Measurements from ENCODE around the gene TMTC1.

TMTC1 gene

GRCh38 chr12:29714966-29715365 lies 68.8 kb downstream of the TMTC1 start:
- no peak overlapping the region for H3K27ac ChIP-seq (ENCODE audit: low read depth, low read length)
- no peaks in the 10 kb centered on the region for H3K36me3 ChIP-seq (ENCODE audit: control insufficient read depth, insufficient read depth, low read length)
- H3K4me3 ChIP-seq (ENCODE audit: low read length), result no peak overlapping the region
- peaks cover 1% of the 10 kb centered on the region for H3K4me1 ChIP-seq (ENCODE audit: control insufficient read depth, insufficient read depth, low read length)
- no peaks in the 10 kb centered on the region for H3K27me3 ChIP-seq (ENCODE audit: control insufficient read depth, insufficient read depth, low read length)
- no peak overlapping the region for H3K9ac ChIP-seq (ENCODE audit: low read length)

GRCh38 chr12:29713729-29714128 lies 70.0 kb downstream of the TMTC1 start:
- Histone ChIP-seq H3K4me3 (ENCODE audit: low read length) (no peak overlapping the region), H3K4me1 (ENCODE audit: control insufficient read depth, insufficient read depth, low read length) (peaks cover 5% of the 10 kb centered on the region)

GRCh38 chr12:29711381-29711780 lies 72.4 kb downstream of the TMTC1 start:
- H3K27ac ChIP-seq (ENCODE audit: low read depth, low read length), result no peak overlapping the region
- H3K4me3 ChIP-seq (ENCODE audit: low read length), result no peak overlapping the region
- H3K36me3 ChIP-seq (ENCODE audit: control insufficient read depth, insufficient read depth, low read length), result no peaks in the 10 kb centered on the region
- no peaks in the 10 kb centered on the region for H3K27me3 ChIP-seq (ENCODE audit: control insufficient read depth, insufficient read depth, low read length)
- peaks cover 5% of the 10 kb centered on the region for H3K4me1 ChIP-seq (ENCODE audit: control insufficient read depth, insufficient read depth, low read length)
- no peak overlapping the region for H3K9ac ChIP-seq (ENCODE audit: low read length)

More at GRCh38 chr12:29713729-29714128, 70.0 kb downstream of the TMTC1 start:
- Histone ChIP-seq H3K9ac (ENCODE audit: low read length) (no peak overlapping the region), H3K27me3 (ENCODE audit: control insufficient read depth, insufficient read depth, low read length) (no peaks in the 10 kb centered on the region), H3K27ac (ENCODE audit: low read depth, low read length) (no peak overlapping the region), H3K36me3 (ENCODE audit: control insufficient read depth, insufficient read depth, low read length) (no peaks in the 10 kb centered on the region)

GRCh38 chr12:29710104-29710503 lies 73.6 kb downstream of the TMTC1 start:
- no peak overlapping the region for H3K4me3 ChIP-seq (ENCODE audit: low read length)

GRCh38 chr12:29709496-29710040 lies 74.2 kb downstream of the TMTC1 start:
- Histone ChIP-seq H3K27me3 (ENCODE audit: control insufficient read depth, insufficient read depth, low read length) (no peaks in the 10 kb centered on the region), H3K36me3 (ENCODE audit: control insufficient read depth, insufficient read depth, low read length) (no peaks in the 10 kb centered on the region), H3K9ac (ENCODE audit: low read length) (no peak overlapping the region), H3K27ac (ENCODE audit: low read depth, low read length) (no peak overlapping the region), H3K4me3 (ENCODE audit: low read length) (no peak overlapping the region), H3K4me1 (ENCODE audit: control insufficient read depth, insufficient read depth, low read length) (peaks cover 10% of the 10 kb centered on the region)

More at GRCh38 chr12:29710104-29710503, 73.6 kb downstream of the TMTC1 start:
- H3K9ac ChIP-seq (ENCODE audit: low read length), result no peak overlapping the region
- H3K4me1 ChIP-seq (ENCODE audit: control insufficient read depth, insufficient read depth, low read length), result peaks cover 10% of the 10 kb centered on the region
- H3K36me3 ChIP-seq (ENCODE audit: control insufficient read depth, insufficient read depth, low read length), result no peaks in the 10 kb centered on the region
- H3K27ac ChIP-seq (ENCODE audit: low read depth, low read length), result no peak overlapping the region
- no peaks in the 10 kb centered on the region for H3K27me3 ChIP-seq (ENCODE audit: control insufficient read depth, insufficient read depth, low read length)

GRCh38 chr12:29709054-29709453 lies 74.7 kb downstream of the TMTC1 start:
- Histone ChIP-seq H3K27ac (ENCODE audit: low read depth, low read length) (no peak overlapping the region), H3K9ac (ENCODE audit: low read length) (no peak overlapping the region), H3K27me3 (ENCODE audit: control insufficient read depth, insufficient read depth, low read length) (no peaks in the 10 kb centered on the region), H3K4me1 (ENCODE audit: control insufficient read depth, insufficient read depth, low read length) (peaks cover 10% of the 10 kb centered on the region), H3K4me3 (ENCODE audit: low read length) (no peak overlapping the region), H3K36me3 (ENCODE audit: control insufficient read depth, insufficient read depth, low read length) (no peaks in the 10 kb centered on the region)

- H3K4me3 ChIP-seq (ENCODE audit: low read length), result no peak overlapping the region
- peaks cover 10% of the 10 kb centered on the region for H3K4me1 ChIP-seq (ENCODE audit: control insufficient read depth, insufficient read depth, low read length)
- H3K27ac ChIP-seq (ENCODE audit: low read depth, low read length), result no peak overlapping the region
- H3K36me3 ChIP-seq (ENCODE audit: control insufficient read depth, insufficient read depth, low read length), result no peaks in the 10 kb centered on the region
- H3K27me3 ChIP-seq (ENCODE audit: control insufficient read depth, insufficient read depth, low read length), result no peaks in the 10 kb centered on the region
- no peak overlapping the region for H3K9ac ChIP-seq (ENCODE audit: low read length)
These were observed 75.9 kb downstream of the TMTC1 start for GRCh38 chr12:29707846-29708245.

GRCh38 chr12:29706311-29706710 lies 77.4 kb downstream of the TMTC1 start:
- H3K4me1 ChIP-seq (ENCODE audit: control insufficient read depth, insufficient read depth, low read length), result peaks cover 10% of the 10 kb centered on the region
- no peak overlapping the region for H3K4me3 ChIP-seq (ENCODE audit: low read length)
- no peak overlapping the region for H3K27ac ChIP-seq (ENCODE audit: low read depth, low read length)

GRCh38 chr12:29703528-29703927 lies 80.2 kb downstream of the TMTC1 start:
- H3K4me1 ChIP-seq (ENCODE audit: control insufficient read depth, insufficient read depth, low read length), result peaks cover 5% of the 10 kb centered on the region
- H3K36me3 ChIP-seq (ENCODE audit: control insufficient read depth, insufficient read depth, low read length), result no peaks in the 10 kb centered on the region
- H3K27me3 ChIP-seq (ENCODE audit: control insufficient read depth, insufficient read depth, low read length), result no peaks in the 10 kb centered on the region
- no peak overlapping the region for H3K9ac ChIP-seq (ENCODE audit: low read length)
- no peak overlapping the region for H3K27ac ChIP-seq (ENCODE audit: low read depth, low read length)
- H3K4me3 ChIP-seq (ENCODE audit: low read length), result no peak overlapping the region

More at GRCh38 chr12:29706311-29706710, 77.4 kb downstream of the TMTC1 start:
- Histone ChIP-seq H3K27me3 (ENCODE audit: control insufficient read depth, insufficient read depth, low read length) (no peaks in the 10 kb centered on the region), H3K36me3 (ENCODE audit: control insufficient read depth, insufficient read depth, low read length) (no peaks in the 10 kb centered on the region), H3K9ac (ENCODE audit: low read length) (no peak overlapping the region)

GRCh38 chr12:29702972-29703371 lies 80.8 kb downstream of the TMTC1 start:
- H3K4me3 ChIP-seq (ENCODE audit: low read length), result no peak overlapping the region
- peaks cover 5% of the 10 kb centered on the region for H3K4me1 ChIP-seq (ENCODE audit: control insufficient read depth, insufficient read depth, low read length)
- H3K27me3 ChIP-seq (ENCODE audit: control insufficient read depth, insufficient read depth, low read length), result no peaks in the 10 kb centered on the region
- H3K27ac ChIP-seq (ENCODE audit: low read depth, low read length), result no peak overlapping the region
- H3K36me3 ChIP-seq (ENCODE audit: control insufficient read depth, insufficient read depth, low read length), result no peaks in the 10 kb centered on the region
- no peak overlapping the region for H3K9ac ChIP-seq (ENCODE audit: low read length)

GRCh38 chr12:29702222-29702621 lies 81.5 kb downstream of the TMTC1 start:
- Histone ChIP-seq H3K36me3 (ENCODE audit: control insufficient read depth, insufficient read depth, low read length) (no peaks in the 10 kb centered on the region), H3K9ac (ENCODE audit: low read length) (no peak overlapping the region), H3K4me3 (ENCODE audit: low read length) (no peak overlapping the region), H3K27me3 (ENCODE audit: control insufficient read depth, insufficient read depth, low read length) (no peaks in the 10 kb centered on the region), H3K4me1 (ENCODE audit: control insufficient read depth, insufficient read depth, low read length) (peaks cover 5% of the 10 kb centered on the region), H3K27ac (ENCODE audit: low read depth, low read length) (no peak overlapping the region)

- no peak overlapping the region for H3K9ac ChIP-seq (ENCODE audit: low read length)
- H3K27me3 ChIP-seq (ENCODE audit: control insufficient read depth, insufficient read depth, low read length), result no peaks in the 10 kb centered on the region
- no peaks in the 10 kb centered on the region for H3K36me3 ChIP-seq (ENCODE audit: control insufficient read depth, insufficient read depth, low read length)
- no peak overlapping the region for H3K27ac ChIP-seq (ENCODE audit: low read depth, low read length)
- H3K4me3 ChIP-seq (ENCODE audit: low read length), result no peak overlapping the region
- peaks cover 5% of the 10 kb centered on the region for H3K4me1 ChIP-seq (ENCODE audit: control insufficient read depth, insufficient read depth, low read length)
These were observed 82.8 kb downstream of the TMTC1 start for GRCh38 chr12:29700761-29701481.

GRCh38 chr12:29698756-29699155 lies 85.0 kb downstream of the TMTC1 start:
- Histone ChIP-seq H3K36me3 (ENCODE audit: control insufficient read depth, insufficient read depth, low read length) (no peaks in the 10 kb centered on the region), H3K27me3 (ENCODE audit: control insufficient read depth, insufficient read depth, low read length) (no peaks in the 10 kb centered on the region), H3K27ac (ENCODE audit: low read depth, low read length) (no peak overlapping the region), H3K4me3 (ENCODE audit: low read length) (no peak overlapping the region), H3K9ac (ENCODE audit: low read length) (no peak overlapping the region), H3K4me1 (ENCODE audit: control insufficient read depth, insufficient read depth, low read length) (no peaks in the 10 kb centered on the region)
